ENCODE results near the gene RSF1. TPM values are rescaled to one million over a fixed set of nuclear protein-coding genes. Genes with fewer than 3 reads are reported as not detected.

The RSF1 gene
- total RNA-seq, 1 experiment from 2014 or later = 12.3 TPM

- Histone ChIP-seq H3K36me3 (replicated peaks; ENCODE audit: control insufficient read depth, insufficient read depth, low read length) (no peaks in the 10 kb centered on the region), H3K4me3 (ENCODE audit: insufficient read depth, low read depth, low read length) (peak overlapping the region; percentile 99), H3K27me3 (ENCODE audit: control insufficient read depth, insufficient read depth, low read length) (no peaks in the 10 kb centered on the region; the same call in 1 of the 2 replicates)
- DNase-seq = peak; percentile 57
Observed at GRCh38 chr11:77821349-77821851, 878 bp upstream of the RSF1 start.

- H3K4me3 ChIP-seq (ENCODE audit: insufficient read depth, low read depth, low read length) = peak overlapping the region; percentile 99
Observed at GRCh38 chr11:77819921-77820564, 479 bp downstream of the RSF1 start.

GRCh38 chr11:77819411-77819920 lies 1.1 kb downstream of the RSF1 start:
- peak overlapping the region; percentile 99 for H3K4me3 ChIP-seq (ENCODE audit: insufficient read depth, low read depth, low read length)
- no peaks in the 10 kb centered on the region; the same call in 1 of the 2 replicates for H3K27me3 ChIP-seq (ENCODE audit: control insufficient read depth, insufficient read depth, low read length)
- H3K36me3 ChIP-seq (replicated peaks; ENCODE audit: control insufficient read depth, insufficient read depth, low read length) = no peaks in the 10 kb centered on the region
- peak; percentile 80 for DNase-seq

More at GRCh38 chr11:77819921-77820564, 479 bp downstream of the RSF1 start:
- H3K27me3 ChIP-seq (ENCODE audit: control insufficient read depth, insufficient read depth, low read length) = no peaks in the 10 kb centered on the region; the same call in 1 of the 2 replicates
- no peaks in the 10 kb centered on the region for H3K36me3 ChIP-seq (replicated peaks; ENCODE audit: control insufficient read depth, insufficient read depth, low read length)
- peak; percentile 84 for DNase-seq

- DNase-seq = no peak
- Histone ChIP-seq H3K4me3 (ENCODE audit: insufficient read depth, low read depth, low read length) (no peak overlapping the region), H3K27me3 (ENCODE audit: control insufficient read depth, insufficient read depth, low read length) (no peaks in the 10 kb centered on the region), H3K36me3 (replicated peaks; ENCODE audit: control insufficient read depth, insufficient read depth, low read length) (no peaks in the 10 kb centered on the region)
Observed at GRCh38 chr11:77815459-77815858, 5.1 kb downstream of the RSF1 start.

- Histone ChIP-seq H3K36me3 (replicated peaks; ENCODE audit: control insufficient read depth, insufficient read depth, low read length) (no peaks in the 10 kb centered on the region), H3K4me3 (ENCODE audit: insufficient read depth, low read depth, low read length) (no peak overlapping the region), H3K27me3 (ENCODE audit: control insufficient read depth, insufficient read depth, low read length) (no peaks in the 10 kb centered on the region)
- no peak for DNase-seq
Observed at GRCh38 chr11:77814848-77815247, 5.7 kb downstream of the RSF1 start.

GRCh38 chr11:77813256-77813655 lies 7.3 kb downstream of the RSF1 start:
- no peak for DNase-seq
- Histone ChIP-seq H3K27me3 (ENCODE audit: control insufficient read depth, insufficient read depth, low read length) (no peaks in the 10 kb centered on the region), H3K4me3 (ENCODE audit: insufficient read depth, low read depth, low read length) (no peak overlapping the region), H3K36me3 (replicated peaks; ENCODE audit: control insufficient read depth, insufficient read depth, low read length) (no peaks in the 10 kb centered on the region)

- H3K4me3 ChIP-seq (ENCODE audit: insufficient read depth, low read depth, low read length) = no peak overlapping the region
- no peaks in the 10 kb centered on the region; the same call in 1 of the 2 replicates for H3K36me3 ChIP-seq (replicated peaks; ENCODE audit: control insufficient read depth, insufficient read depth, low read length)
- H3K27me3 ChIP-seq (ENCODE audit: control insufficient read depth, insufficient read depth, low read length) = no peaks in the 10 kb centered on the region
- no peak for DNase-seq
Observed at GRCh38 chr11:77806993-77807392, 13.5 kb downstream of the RSF1 start.

GRCh38 chr11:77806415-77806814 lies 14.1 kb downstream of the RSF1 start:
- Histone ChIP-seq H3K36me3 (replicated peaks; ENCODE audit: control insufficient read depth, insufficient read depth, low read length) (no peaks in the 10 kb centered on the region; the same call in 1 of the 2 replicates), H3K4me3 (ENCODE audit: insufficient read depth, low read depth, low read length) (no peak overlapping the region), H3K27me3 (ENCODE audit: control insufficient read depth, insufficient read depth, low read length) (no peaks in the 10 kb centered on the region)
- no peak for DNase-seq

- Histone ChIP-seq H3K4me3 (ENCODE audit: insufficient read depth, low read depth, low read length) (no peak overlapping the region), H3K27me3 (ENCODE audit: control insufficient read depth, insufficient read depth, low read length) (no peaks in the 10 kb centered on the region), H3K36me3 (replicated peaks; ENCODE audit: control insufficient read depth, insufficient read depth, low read length) (no peaks in the 10 kb centered on the region; the same call in 1 of the 2 replicates)
- DNase-seq = no peak
Observed at GRCh38 chr11:77801477-77801876, 19.0 kb downstream of the RSF1 start.

GRCh38 chr11:77800449-77800848 lies 20.1 kb downstream of the RSF1 start:
- no peak overlapping the region for H3K4me3 ChIP-seq (ENCODE audit: insufficient read depth, low read depth, low read length)
- no peaks in the 10 kb centered on the region; the same call in 1 of the 2 replicates for H3K36me3 ChIP-seq (replicated peaks; ENCODE audit: control insufficient read depth, insufficient read depth, low read length)
- DNase-seq = no peak
- no peaks in the 10 kb centered on the region for H3K27me3 ChIP-seq (ENCODE audit: control insufficient read depth, insufficient read depth, low read length)

GRCh38 chr11:77799338-77799737 lies 21.2 kb downstream of the RSF1 start:
- Histone ChIP-seq H3K36me3 (replicated peaks; ENCODE audit: control insufficient read depth, insufficient read depth, low read length) (no peaks in the 10 kb centered on the region; the same call in 1 of the 2 replicates), H3K27me3 (ENCODE audit: control insufficient read depth, insufficient read depth, low read length) (no peaks in the 10 kb centered on the region), H3K4me3 (ENCODE audit: insufficient read depth, low read depth, low read length) (no peak overlapping the region)
- no peak for DNase-seq

- H3K36me3 ChIP-seq (replicated peaks; ENCODE audit: control insufficient read depth, insufficient read depth, low read length) = peaks cover 1% of the 10 kb centered on the region
Observed at GRCh38 chr11:77793972-77794371, 26.6 kb downstream of the RSF1 start.

GRCh38 chr11:77791301-77791700 lies 29.2 kb downstream of the RSF1 start:
- DNase-seq = no peak
- H3K4me3 ChIP-seq (ENCODE audit: insufficient read depth, low read depth, low read length) = no peak overlapping the region

More at GRCh38 chr11:77793972-77794371, 26.6 kb downstream of the RSF1 start:
- Histone ChIP-seq H3K27me3 (ENCODE audit: control insufficient read depth, insufficient read depth, low read length) (no peaks in the 10 kb centered on the region), H3K4me3 (ENCODE audit: insufficient read depth, low read depth, low read length) (no peak overlapping the region)
- DNase-seq = no peak

GRCh38 chr11:77789731-77790476 lies 30.6 kb downstream of the RSF1 start:
- H3K27me3 ChIP-seq (ENCODE audit: control insufficient read depth, insufficient read depth, low read length) = no peaks in the 10 kb centered on the region
- peak; percentile 23 for DNase-seq
- peaks cover 1% of the 10 kb centered on the region for H3K36me3 ChIP-seq (replicated peaks; ENCODE audit: control insufficient read depth, insufficient read depth, low read length)
- H3K4me3 ChIP-seq (ENCODE audit: insufficient read depth, low read depth, low read length) = no peak overlapping the region

More at GRCh38 chr11:77791301-77791700, 29.2 kb downstream of the RSF1 start:
- no peaks in the 10 kb centered on the region for H3K27me3 ChIP-seq (ENCODE audit: control insufficient read depth, insufficient read depth, low read length)
- H3K36me3 ChIP-seq (replicated peaks; ENCODE audit: control insufficient read depth, insufficient read depth, low read length) = peaks cover 1% of the 10 kb centered on the region
